Neural cell (in vitro differentiated cells): ENCODE data around the gene PIK3IP1.

ENCODE experiments used
- CTCF ChIP-seq: fragments of 450-650 bp; IDR thresholded peaks from 2 replicates; pipeline ENCODE4 v1.5.1; 2014; ENCODE audit warnings: antibody characterized with exemption, mild to moderate bottlenecking, moderate library complexity; ENCODE audit not compliant: poor library complexity, severe bottlenecking
- EP300 ChIP-seq: fragments of 450-650 bp; conservative IDR thresholded peaks from 2 replicates; pipeline ENCODE4 v1.6.1; 2014; ENCODE audit warnings: antibody characterized with exemption, mild to moderate bottlenecking, moderate library complexity; ENCODE audit not compliant: poor library complexity, severe bottlenecking
- POLR2AphosphoS5 ChIP-seq: IDR thresholded peaks from 2 replicates; pipeline ENCODE4 v1.6.1; 2012
- REST ChIP-seq: IDR thresholded peaks from 2 replicates; pipeline ENCODE4 v1.6.1; 2012; ENCODE audit warnings: borderline replicate concordance
- SMC3 ChIP-seq: fragments of 450-650 bp; conservative IDR thresholded peaks from 2 replicates; pipeline ENCODE4 v1.6.1; 2014; ENCODE audit warnings: antibody characterized with exemption, mild to moderate bottlenecking, moderate library complexity; ENCODE audit not compliant: poor library complexity
- TAF1 ChIP-seq: IDR thresholded peaks from 2 replicates; pipeline ENCODE4 v1.6.1; 2012; ENCODE audit warnings: low read depth

GRCh38 chr22:31288496-31289240 is 3.6 kb downstream of the PIK3IP1 start:
- TF ChIP-seq CTCF: no peak
- TF ChIP-seq REST: no peak
- TF ChIP-seq EP300: no peak
- no peak for TF ChIP-seq SMC3
- no peak for TF ChIP-seq POLR2AphosphoS5
- no peak for TF ChIP-seq TAF1
